HG03103 (cell line): ENCODE data around the gene AADACL3.
"Not testable (repeated sequence)": the region's sequence is repeated elsewhere in the genome, so short reads cannot be mapped to it uniquely, and the experiment has no call there.

ENCODE experiments used
- ATAC-seq: cut with Tn5 transposase; IDR thresholded peaks from one replicate; pipeline ENCODE4 v1.9.1; 2021; ENCODE audit warnings: low read depth; ENCODE audit not compliant: unreplicated experiment

The AADACL3 gene, protein sequence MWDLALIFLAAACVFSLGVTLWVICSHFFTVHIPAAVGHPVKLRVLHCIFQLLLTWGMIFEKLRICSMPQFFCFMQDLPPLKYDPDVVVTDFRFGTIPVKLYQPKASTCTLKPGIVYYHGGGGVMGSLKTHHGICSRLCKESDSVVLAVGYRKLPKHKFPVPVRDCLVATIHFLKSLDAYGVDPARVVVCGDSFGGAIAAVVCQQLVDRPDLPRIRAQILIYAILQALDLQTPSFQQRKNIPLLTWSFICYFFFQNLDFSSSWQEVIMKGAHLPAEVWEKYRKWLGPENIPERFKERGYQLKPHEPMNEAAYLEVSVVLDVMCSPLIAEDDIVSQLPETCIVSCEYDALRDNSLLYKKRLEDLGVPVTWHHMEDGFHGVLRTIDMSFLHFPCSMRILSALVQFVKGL

DNA sequence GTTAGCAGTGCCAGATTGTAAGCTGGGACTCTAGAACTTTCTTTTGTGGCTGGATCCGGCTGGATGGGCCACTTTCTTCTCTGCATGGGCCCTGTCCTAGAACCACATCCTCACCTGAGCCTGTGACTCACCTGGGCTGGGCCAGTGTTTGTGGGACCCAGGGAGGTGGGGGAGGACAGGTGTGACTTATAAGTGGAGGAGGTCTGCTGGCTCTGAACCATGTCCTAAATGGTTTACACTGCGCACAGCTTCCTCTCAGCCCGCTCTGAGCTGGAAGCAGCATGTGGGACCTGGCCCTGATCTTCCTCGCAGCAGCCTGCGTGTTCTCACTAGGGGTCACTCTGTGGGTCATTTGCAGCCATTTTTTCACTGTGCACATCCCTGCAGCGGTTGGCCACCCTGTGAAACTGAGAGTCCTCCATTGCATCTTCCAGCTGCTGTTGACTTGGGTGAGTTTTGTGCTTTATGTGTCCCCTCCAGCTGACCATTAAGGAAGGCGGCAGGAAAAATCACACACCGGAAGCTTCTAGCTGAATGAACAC, at the start of gene AADACL3:
Gene AADACL3 (plus strand): TSS at position 215 of the 542 bp plus-strand sequence. CDS start 67 bp downstream, at position 282.
- ATAC-seq = no peak

DNA sequence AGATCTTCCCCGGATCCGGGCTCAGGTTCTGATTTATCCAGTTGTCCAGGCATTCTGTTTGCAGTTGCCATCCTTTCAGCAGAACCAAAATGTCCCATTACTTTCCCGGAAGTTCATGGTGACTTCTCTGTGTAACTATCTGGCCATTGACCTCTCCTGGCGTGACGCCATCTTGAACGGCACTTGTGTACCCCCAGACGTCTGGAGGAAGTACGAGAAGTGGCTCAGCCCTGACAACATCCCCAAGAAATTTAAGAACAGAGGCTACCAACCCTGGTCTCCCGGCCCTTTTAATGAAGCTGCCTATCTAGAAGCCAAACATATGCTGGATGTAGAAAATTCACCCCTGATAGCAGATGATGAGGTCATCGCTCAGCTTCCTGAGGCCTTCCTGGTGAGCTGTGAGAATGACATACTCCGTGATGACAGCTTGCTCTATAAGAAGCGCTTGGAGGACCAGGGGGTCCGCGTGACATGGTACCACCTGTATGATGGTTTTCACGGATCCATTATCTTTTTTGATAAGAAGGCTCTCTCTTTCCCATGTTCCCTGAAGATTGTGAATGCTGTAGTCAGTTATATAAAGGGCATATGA, 49.7 kb upstream of the AADACL3 start:
- no peak for ATAC-seq

DNA sequence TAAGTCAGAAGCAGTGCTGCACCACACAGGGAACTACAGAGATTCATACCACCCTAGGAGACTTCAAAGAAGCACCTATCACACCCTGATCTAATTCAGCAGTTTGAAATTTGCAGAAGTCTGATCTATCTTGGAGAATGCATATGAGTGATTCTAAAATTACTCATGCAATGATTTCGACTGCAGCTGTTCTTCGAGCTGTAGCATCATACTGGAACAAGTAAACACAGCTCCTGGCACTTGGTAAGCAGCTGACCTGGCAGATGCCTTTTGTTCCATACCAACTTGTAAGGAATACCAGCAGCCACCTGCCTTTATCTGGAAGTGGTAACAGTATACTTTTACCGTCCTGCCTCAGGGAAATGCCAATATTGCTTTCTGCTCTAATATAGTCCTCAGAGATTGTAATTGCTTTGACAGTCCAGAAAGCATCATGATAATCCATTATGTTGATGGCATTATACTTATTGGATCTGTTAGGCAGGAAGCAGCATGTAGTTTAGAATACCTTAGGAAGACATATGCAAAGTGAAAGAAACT, 46.3 kb upstream of the AADACL3 start:
- ATAC-seq = no peak

DNA sequence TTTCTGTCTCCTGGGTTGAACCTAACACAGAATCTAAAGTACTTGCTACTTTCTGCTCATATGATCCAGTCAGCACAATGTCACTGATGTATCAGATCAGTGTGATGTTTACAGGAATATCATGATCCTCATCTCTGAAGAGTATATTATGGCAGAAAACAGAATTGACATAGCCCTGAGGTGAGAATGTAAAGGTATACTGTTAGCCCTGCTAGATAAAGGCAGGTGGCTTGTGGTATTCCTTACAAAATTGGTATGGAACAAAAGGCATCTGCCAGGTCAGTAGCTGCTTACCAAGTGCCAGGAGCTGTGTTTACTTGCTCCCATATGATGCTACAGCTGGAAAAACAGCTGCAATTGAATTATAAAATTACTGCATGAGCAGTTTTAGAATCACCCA, 41.6 kb upstream of the AADACL3 start:
- no peak for ATAC-seq

DNA sequence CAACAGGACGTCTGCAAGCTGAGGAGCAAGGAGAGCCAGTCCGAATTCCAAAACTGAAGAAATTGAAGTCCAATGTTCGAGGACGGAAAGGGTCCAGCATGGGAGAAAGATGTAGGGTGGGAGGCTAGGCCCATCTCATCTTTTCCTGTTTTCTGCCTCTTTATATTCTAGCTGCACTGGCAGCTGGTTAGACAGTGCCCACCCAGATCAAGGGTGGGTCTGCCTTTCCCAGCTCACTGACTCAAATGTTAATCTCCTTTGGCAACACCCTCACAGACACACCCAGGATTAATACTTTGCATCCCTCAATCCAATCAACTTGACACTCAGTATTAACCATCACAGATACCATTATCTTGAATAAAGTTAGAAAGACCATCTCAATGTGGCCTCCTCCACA, 39.8 kb upstream of the AADACL3 start:
- ATAC-seq = not testable (repeated sequence)

DNA sequence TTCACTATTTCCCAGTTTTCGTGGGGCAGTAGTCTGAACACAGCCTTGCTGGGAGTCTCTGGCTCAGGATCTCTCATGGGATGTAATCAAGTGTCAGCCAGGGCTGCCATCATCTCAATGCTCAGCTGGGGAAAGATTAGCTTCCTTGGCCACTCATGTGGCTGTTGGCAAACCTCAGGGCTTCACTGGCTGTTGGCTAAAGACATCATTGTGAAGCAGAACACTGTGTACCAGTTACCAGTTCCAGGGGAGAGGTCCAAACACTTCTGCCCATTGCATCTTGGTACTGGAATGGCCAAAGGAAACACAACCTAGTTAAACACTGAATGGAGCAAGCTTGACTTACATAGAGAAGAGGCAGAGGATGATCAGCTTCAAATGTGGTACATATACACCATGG, 38.3 kb upstream of the AADACL3 start:
- ATAC-seq = no peak

DNA sequence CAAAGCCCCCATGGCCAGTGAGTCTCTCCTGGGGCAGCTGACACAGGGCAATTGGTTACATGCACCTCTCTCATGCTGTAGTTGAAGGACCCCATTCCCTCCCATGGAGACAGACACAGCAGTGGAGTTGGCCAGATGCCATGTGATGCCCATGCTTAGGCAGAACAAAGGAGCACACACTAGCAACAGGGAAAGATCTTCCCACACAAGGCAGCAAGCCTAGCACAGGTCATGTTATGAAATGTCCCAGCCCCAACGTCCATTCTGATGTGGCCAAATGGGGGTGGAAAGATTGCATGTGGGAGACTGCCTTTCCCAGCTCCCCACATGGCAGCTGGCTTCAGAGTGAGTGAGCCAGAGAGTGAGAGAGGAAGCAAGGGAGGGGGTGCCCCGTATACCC, 37.6 kb upstream of the AADACL3 start:
- no peak for ATAC-seq

DNA sequence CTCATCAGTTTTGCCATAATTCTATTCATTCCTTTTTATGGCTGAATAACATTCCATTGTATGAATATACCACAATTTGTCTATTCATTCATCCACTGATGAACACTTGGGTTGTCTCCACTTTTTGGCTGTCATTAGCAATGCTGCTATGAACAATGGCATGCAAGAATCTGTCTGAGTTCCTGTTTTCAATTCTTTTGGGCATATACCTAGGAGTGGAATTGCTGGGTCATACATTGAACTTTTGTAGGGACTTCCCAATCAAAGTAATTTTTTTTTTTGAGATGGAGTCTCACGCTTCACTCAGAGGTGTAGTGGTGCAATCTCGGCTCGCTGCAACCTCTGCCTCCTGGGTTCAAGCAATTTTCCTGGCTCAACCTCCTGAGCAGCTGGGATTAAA, 37.1 kb upstream of the AADACL3 start:
- no peak for ATAC-seq

DNA sequence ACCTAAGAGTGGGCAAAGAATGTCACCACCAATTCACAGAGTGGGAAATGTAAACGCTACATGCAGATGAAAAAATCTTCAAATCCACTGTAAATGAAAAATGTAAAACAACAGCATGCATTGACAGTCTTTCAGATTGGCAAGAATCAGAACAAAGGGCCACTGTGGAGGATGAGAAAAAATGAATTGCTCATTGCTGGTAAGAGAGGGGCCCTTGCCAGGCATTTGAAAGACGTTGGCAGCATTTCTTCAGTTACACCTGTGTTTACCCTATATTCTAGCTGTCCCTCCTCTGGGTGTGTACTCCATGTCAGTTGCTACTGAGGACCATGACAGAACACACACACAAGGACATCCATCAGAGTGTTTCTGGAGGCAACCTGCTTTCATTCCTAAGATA, 25.8 kb upstream of the AADACL3 start:
- no peak for ATAC-seq

DNA sequence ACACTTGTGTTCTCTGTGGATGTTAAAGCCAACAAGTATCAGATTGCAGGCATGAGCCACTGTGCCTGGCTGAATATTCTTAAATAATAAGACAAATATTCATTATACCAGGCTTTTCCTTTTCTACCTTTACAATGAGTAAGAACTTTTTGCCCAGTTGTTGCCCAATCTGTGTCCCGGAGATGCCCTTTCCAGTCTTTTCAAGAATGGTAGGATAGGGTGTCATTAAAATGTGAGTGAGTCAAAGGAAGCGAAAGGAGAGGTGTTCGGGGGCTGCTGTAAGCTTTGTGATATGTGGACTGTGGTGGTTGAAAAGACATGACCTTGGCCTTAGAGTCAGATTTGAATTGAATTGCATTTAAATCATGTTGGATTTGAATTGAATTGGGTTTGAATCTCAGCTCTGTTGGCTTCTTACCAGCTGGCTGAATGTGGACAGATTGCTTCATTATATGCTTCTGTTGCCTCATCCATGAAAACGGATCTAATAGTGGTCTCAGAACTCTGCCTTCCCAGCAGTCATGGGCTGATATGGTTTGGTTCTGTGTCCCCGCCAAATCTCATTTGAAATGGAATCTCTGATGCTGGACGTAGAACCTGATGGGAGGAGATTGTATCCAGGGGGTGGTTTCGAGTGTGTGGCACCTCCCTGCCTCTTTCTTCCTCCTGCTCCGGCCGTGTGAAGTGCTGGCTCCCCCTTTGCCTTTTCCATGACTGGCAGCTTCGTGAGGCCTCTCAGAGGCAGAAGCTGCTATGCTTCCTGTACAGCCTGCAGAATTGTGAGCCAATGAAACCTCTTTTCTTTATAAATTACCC, 22.7 kb upstream of the AADACL3 start:
- no peak for ATAC-seq

DNA sequence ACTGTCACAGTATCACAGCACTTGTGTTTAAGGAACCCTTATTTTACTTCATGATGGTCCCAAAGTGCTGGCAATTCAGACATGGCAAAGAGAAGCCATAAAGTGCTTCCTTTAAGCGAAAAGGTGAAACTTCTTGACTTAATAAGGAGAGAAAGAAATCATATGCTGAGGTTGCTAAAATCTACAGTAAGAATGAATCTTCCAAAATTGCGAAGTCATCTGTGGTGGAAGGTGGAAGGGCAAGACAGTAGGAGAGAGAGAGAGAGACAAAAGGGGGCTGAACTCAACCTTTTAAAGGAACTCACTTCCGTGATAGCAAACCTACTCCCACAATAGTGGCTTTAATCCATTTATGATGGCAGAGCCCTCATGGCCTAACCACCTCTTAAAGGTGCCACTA, 19.3 kb upstream of the AADACL3 start:
- no peak for ATAC-seq

DNA sequence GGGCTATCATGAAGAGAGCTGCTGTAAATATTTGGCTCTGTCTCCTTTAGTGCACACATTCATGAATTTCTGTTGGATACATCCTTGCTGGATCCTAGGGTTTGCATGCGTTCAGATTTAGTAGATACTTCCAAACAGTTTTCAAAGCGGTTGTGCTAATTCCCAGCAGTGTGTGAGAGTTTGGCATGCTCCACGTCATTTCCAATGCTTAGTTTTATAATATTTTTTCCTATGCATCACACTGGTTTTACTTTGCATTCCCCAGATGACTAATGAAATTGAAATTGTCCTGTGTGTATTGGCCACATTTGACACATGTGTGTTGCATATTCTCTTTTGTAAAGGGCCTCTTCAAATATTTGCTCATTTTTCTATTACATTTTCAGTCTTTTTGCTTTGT, 18.5 kb upstream of the AADACL3 start:
- ATAC-seq = no peak

DNA sequence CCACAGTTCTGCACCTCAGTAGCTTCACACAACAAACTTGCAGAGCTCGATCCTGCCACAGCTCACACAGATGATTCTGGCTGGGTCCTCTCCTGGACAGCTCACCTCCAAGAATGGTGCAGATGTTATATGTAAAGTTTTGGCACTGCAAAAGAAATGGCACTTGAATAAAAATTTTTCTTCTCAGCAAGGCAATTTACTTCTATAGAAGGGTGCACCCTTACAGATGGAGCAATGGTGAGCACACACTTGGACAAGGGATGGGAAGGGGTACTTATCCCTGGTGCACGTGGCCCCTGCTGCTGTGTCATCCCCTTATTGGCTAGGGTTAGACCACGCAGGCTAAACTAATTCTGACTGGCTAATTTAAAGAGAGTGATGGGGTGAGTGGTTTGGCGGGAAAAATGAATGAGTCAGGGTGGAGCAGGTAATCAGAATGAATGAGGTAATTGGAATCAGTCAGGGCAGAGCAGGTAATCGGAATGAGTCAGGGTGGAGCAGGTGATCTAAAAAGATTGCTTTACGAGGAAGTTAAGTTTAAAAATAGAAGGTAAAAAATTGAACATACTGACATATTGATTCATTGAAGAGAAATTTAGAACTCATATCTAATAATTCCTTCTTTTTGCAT, 12.0 kb upstream of the AADACL3 start:
- ATAC-seq = no peak

DNA sequence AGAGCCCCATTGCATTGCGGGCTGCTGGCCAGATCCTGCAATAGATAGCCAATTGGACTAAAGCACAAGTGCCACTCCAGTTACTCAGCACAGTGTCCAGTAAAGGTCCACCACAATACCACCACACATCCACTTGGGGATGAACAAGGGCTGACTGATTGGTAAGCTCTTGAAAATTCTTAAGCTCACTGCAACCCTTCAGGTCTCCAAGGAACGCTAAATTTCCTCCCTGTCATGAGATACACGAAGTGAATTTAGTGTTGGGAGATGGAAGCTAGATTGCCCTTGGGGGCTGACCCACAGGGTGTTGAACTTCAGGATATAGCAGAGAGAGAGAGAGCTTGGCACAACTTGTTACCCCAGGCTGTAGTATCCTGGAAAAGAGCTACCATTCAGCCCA, 9.8 kb upstream of the AADACL3 start:
- ATAC-seq = no peak

DNA sequence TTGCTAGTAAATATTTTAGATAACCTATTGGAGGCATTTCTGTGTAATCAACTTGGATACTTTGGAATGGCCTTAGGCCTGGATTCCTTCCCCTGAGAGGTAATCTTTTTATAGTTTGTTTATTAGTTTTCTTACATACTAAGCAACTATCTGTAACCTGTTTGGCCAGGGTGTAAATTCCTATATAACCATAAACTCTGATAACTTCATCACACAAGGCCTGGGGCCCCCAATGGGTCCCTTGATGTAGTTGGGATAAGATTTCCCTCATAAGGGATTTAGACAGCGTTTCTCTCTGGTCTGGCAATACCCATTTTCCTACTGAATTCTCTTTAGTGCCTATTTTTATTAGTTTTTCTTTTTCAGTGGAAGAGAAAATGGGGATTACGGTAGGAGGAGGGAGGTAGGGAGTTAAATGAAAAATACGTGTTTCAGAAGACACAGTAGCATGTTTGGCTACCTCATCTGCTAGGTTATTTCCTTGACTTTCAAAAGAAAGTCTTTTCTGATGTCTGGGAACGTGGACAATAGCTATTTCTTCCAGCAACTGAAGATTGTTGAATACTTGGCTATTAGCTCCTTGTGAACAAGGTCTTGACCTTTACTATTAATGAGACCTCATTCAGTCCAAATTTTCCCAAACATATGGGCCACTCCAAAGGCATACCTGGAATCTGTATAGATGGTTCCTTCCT, 7.4 kb upstream of the AADACL3 start:
- no peak for ATAC-seq

DNA sequence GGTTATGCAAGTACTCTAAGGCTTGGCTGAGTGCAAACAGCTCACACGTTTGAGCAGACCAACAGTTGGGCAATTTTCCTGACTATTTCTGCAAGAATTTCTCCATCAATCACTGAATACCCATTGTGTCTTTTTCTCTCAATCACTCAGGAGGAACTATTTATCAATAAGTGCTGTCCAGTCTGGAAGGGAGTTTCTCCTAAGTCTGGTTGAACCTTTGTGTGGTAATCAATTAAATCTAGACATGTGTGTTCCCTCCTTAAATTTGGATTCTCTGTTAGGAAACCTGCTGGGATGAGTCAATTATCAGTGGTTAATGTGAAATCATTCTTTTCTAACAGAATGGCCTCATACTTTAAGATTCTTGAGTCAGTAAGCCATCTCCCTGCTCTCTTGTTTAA, 6.8 kb upstream of the AADACL3 start:
- ATAC-seq = no peak

DNA sequence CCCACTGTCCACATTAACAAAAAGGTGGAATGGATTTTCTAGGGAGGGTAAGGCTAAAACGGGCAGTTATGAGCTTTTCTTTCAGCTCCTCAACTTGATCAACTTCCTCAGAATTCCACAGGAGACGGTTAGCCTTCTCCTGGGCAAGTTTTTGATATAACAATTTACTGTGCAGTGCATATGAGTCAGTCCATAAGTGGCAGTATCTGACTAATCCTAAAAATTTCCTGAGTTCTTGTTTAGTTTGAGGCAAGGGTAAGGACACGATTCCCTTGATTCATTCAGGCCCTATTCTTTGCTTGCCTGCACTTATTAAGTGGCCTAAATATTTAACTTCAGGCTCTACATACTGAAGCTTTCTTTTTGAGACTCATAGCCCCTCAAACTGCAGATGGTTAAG, 6.2 kb upstream of the AADACL3 start:
- ATAC-seq = no peak

DNA sequence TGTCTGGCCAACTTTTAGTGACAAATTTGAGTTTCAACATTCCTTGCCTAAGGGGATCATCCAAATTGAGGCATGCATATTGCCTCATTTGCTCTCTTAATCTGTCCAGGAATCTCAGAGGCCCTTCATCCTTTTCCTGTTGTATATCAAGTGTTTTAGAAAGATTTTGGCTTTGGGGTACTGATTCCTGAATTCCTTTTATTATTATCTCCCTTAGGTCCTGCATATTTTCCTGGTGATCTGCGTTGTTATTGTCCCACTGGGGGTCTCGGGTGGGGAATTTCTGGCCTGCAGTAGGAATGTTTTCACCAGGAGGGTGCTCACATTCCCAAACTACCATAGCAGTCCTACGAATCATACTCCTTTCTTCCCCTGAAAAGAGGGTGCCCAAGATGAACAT, 4.4 kb upstream of the AADACL3 start:
- no peak for ATAC-seq

DNA sequence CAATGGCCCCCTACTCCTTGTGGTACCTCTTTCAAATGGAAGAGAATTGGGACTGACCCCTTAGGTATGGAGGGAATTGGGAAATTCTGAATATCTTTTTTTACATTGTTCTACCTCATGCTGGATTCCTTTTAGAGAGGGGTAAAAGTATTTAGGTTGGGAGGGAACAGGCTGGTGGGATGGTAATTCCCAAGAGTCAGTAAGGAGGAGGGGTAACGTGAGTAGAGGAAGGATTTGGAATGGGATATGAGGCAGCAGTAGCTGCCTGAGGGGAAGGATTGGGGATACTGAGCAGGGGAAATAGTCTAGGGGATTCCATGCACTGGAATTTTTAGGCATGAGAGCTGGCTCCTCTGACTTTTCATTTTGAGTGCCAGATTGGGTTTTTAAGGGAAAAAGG, 3.8 kb upstream of the AADACL3 start:
- ATAC-seq = no peak

DNA sequence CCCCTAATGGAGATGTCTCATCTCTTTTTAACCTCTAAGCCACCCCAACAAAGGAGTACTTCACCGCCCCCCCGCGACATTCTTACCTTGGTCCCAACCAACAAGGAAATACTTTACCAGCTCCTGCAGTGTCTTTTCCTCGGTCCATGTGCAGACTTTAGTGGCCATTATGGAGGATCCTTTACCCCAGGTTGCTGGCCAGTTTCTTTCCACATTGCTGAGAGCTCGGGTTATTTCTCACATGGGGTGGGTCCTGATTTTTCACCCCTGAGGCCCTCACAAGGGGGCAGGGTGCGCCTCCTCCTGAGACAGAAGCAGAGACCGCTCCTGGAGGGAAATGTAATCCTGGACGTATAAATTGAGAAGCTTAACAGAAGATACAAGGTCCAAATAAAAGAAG, 3.0 kb upstream of the AADACL3 start:
- no peak for ATAC-seq
